ENCODE results near the gene MYBPC3.
"Not testable (repeated sequence)": the region's sequence is repeated elsewhere in the genome, so short reads cannot be mapped to it uniquely, and the experiment has no call there.

MYBPC3 gene

GRCh38 chr11:47317064-47317828 lies 35.3 kb downstream of the MYBPC3 start:
- DNase-seq (ENCODE audit: low spot score) = no peak

DNA sequence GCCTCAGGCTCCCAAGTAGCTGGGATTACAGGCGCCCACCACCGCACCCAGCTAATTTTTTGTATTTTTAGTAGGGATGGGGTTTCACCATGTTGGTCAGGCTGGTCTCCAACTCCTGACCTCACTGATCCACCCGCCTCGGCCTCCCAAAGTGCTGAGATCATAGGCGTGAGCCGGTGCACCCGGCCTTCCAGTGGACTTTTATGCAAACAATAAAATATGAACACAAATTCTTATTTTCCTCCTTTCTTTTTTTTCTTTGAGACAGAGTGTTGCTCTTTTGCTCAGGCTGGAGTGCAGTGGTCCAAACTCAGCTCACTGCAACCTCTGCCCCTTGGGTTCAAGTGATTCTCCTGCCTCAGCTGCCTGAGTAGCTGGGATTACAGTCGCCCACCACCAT lies 36.0 kb downstream of the MYBPC3 start:
- DNase-seq (ENCODE audit: low spot score) = not testable (repeated sequence)

DNA sequence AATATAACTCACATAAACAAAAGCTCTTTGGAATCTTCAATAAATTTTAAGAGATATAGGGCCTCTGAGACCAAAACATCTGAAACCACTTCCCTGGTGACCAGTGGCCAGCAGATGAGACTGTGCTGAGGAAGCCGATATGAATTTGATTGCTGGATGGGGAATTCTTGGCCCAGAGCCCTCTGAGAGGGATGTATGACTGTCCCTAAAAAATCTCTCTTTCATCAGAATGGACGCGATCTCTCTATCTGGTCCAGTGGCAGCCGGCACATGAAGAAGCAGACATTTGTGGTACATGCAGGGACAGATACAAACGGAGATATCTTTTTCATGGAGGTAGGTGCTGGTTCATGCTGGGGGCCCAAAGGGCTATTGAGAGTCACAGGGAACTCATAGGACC lies 37.5 kb downstream of the MYBPC3 start:
- DNase-seq (ENCODE audit: low spot score) = no peak

- DNase-seq (ENCODE audit: low spot score) = no peak
Measured at GRCh38 chr11:47308050-47308823, 44.3 kb downstream of the MYBPC3 start.

DNA sequence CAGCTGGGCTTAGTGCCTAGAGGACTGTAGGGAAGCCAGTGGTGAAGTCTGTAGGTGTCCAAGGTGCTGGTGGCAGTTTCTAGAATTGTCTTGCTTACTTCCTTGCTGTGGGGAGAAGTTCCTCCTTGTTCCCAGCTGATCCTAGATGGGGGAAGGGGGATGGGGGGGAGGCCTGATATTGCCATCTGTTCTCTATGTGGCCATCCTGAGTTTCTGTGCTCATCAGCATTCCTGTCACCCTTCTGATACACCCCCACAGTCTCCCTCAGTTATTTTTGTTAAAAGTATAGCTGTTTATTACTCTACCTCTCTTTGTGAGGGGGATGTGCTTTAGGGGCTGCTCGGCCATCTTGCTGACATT lies 46.0 kb downstream of the MYBPC3 start:
- DNase-seq (ENCODE audit: low spot score) = no peak

- DNase-seq (ENCODE audit: low spot score) = no peak
Measured at GRCh38 chr11:47305734-47306483, 46.6 kb downstream of the MYBPC3 start.

DNA sequence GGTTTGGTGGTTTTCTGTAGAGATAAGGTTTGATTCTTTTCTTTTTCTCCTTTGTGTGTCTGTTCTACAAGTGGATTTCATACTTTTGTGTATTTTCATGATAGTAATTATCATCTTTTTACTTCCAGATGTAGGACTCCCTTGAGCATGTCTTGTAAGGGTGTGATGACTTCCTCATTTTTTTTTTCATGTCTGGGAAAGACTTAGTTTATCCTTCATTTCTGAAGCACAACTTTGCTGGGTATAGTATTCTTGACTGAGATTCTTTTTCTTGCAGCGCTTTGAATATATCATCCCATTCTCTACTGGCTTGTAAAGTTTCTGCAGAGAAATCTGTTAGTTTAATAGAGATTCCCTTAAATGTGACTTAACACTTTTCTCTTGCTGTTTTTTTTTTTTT lies 49.6 kb downstream of the MYBPC3 start:
- no peak for DNase-seq (ENCODE audit: low spot score)

- DNase-seq (ENCODE audit: low spot score) = no peak
Measured at GRCh38 chr11:47299078-47299477, 53.4 kb downstream of the MYBPC3 start.

GRCh38 chr11:47296045-47296444 lies 56.5 kb downstream of the MYBPC3 start:
- DNase-seq (ENCODE audit: low spot score) = no peak

DNA sequence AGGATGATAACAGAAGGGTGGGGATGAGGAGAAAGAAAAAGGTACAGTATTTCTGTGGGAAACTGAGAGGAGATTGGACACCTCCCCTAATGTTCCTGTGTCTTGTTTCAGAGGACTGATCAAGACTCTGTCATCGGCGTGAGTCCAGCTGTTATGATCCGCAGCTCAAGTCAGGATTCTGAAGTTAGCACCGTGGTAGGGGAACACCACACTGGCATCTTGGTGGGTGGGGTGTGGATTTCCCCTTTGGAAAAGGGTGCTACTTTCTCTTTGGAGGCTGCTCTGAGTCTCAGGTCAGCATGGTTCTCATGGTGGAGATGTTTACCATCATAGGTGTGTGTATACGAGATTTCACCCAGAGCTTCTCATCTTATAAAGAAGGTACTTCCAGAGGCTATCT lies 57.1 kb downstream of the MYBPC3 start:
- no peak for DNase-seq (ENCODE audit: low spot score)

DNA sequence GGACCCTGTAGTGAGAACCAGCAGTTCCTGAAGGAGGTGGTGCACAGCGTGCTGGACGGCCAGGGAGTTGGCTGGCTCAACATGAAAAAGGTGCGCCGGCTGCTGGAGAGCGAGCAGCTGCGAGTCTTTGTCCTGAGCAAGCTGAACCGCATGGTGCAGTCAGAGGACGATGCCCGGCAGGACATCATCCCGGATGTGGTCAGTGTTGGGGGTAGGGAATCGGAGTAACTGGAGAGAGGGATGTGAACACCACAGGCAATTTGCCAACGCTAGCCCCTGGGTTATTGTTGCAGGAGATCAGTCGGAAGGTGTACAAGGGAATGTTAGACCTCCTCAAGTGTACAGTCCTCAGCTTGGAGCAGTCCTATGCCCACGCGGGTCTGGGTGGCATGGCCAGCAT lies 62.6 kb downstream of the MYBPC3 start:
- DNase-seq (ENCODE audit: low spot score) = no peak

GRCh38 chr11:47288066-47288465 lies 64.4 kb downstream of the MYBPC3 start:
- DNase-seq (ENCODE audit: low spot score) = no peak

- DNase-seq (ENCODE audit: low spot score) = no peak
Measured at GRCh38 chr11:47285969-47286770, 66.3 kb downstream of the MYBPC3 start.

DNA sequence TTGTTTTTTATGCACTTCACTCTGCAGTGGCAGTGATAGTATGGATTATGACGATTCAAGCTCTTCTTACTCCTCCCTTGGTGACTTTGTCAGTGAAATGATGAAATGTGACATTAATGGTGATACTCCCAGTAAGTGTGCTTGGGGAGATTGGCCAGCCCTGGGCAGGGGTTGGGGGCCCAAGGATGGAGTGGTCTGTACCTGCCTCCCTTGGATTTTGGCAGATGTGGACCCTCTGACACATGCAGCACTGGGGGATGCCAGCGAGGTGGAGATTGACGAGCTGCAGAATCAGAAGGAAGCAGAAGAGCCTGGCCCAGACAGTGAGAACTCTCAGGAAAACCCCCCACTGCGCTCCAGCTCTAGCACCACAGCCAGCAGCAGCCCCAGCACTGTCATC lies 68.4 kb downstream of the MYBPC3 start:
- no peak for DNase-seq (ENCODE audit: low spot score)

DNA sequence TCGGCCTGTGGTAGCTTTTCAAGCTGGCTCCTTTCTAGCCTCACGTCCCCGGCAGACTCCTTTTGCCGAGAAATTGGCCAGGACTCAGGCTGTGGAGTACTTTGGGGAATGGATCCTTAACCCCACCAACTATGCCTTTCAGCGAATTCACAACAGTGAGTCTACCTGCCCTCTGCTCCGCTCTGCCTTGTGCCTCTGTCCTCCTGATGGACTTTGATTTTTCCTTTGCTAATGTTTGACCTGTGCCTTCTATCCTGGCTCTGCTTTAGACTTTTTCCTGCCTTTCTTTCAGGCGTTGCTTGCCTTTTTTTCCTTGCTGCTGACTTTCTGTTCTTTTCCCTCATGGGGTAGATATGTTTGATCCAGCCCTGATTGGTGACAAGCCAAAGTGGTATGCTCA lies 70.0 kb downstream of the MYBPC3 start:
- no peak for DNase-seq (ENCODE audit: low spot score)
